Left ventricle myocardium inferior (tissue), 1 donor: ENCODE results near the gene EXTL2. TPM values are rescaled to one million over a fixed set of nuclear protein-coding genes. Genes with fewer than 3 reads are reported as not detected.

ENCODE experiments used
- DNase-seq: peaks from one replicate; pipeline ENCODE4 v3.0.0-alpha.2; 2020
- H3K27ac ChIP-seq: fragments of 200-600 bp; replicated peaks from 2 replicates; pipeline ENCODE4 v1.8.0; 2021
- H3K27me3 ChIP-seq: fragments of 200-600 bp; 2 replicates; pipeline ENCODE4 v1.8.0; 2021; ENCODE audit warnings: low read depth
- H3K36me3 ChIP-seq: fragments of 200-600 bp; 2 replicates; pipeline ENCODE4 v1.8.0; 2021
- H3K4me1 ChIP-seq: fragments of 200-600 bp; 2 replicates; pipeline ENCODE4 v1.8.0; 2021
- H3K4me3 ChIP-seq: fragments of 200-600 bp; 2 replicates; pipeline ENCODE4 v1.8.0; 2021; ENCODE audit warnings: mild to moderate bottlenecking, moderate library complexity
- H3K9me3 ChIP-seq: fragments of 200-600 bp; replicated peaks from 2 replicates; pipeline ENCODE4 v1.8.0; 2021
- CTCF ChIP-seq: fragments of 200-600 bp; IDR thresholded peaks from 2 replicates; pipeline ENCODE4 v1.8.0; 2021; ENCODE audit warnings: antibody characterized with exemption, mild to moderate bottlenecking, borderline replicate concordance
- intact Hi-C: fragments of 100-400 bp; cut with micrococcal nuclease; formaldehyde crosslinking; loops from one replicate; pipeline ENCODE4 v1.11.0; 2022
- total RNA-seq: library from RNA; stranded (reverse); fragmentation: NEBNext Ultra II Directional; extraction: Animal tissue kit (Norgen Biotek cat#: 25700); gene quantifications from one replicate; pipeline ENCODE4 v1.2.1, GENCODE V29; 2021
- donor health status: DM: no; HTN: yes; CAD: no; lungs with severe emphysema.

EXTL2 gene
- total RNA-seq, 1 donor from 2014 or later, result 10.6 TPM

GRCh38 chr1:100879422-100879821 lies 15.2 kb downstream of the EXTL2 start:
- H3K27ac ChIP-seq, result no peak overlapping the region
- no peaks in the 10 kb centered on the region for H3K27me3 ChIP-seq
- H3K4me3 ChIP-seq, result no peak overlapping the region
- no peak for TF ChIP-seq CTCF
- DNase-seq, result no peak
- peaks cover 16% of the 10 kb centered on the region for H3K36me3 ChIP-seq
- H3K9me3 ChIP-seq, result no peaks in the 10 kb centered on the region
- no peaks in the 10 kb centered on the region for H3K4me1 ChIP-seq
- intact Hi-C loops, result no loop called here

- Histone ChIP-seq H3K4me1 (no peaks in the 10 kb centered on the region), H3K27ac (no peak overlapping the region), H3K9me3 (no peaks in the 10 kb centered on the region), H3K27me3 (no peaks in the 10 kb centered on the region), H3K4me3 (no peak overlapping the region), H3K36me3 (peaks cover 16% of the 10 kb centered on the region)
- no peak for DNase-seq
- intact Hi-C loops, result no loop called here
- no peak for TF ChIP-seq CTCF
Observed at GRCh38 chr1:100876291-100876690, 18.4 kb downstream of the EXTL2 start.

GRCh38 chr1:100875228-100875627 lies 19.4 kb downstream of the EXTL2 start:
- Histone ChIP-seq H3K4me1 (no peaks in the 10 kb centered on the region), H3K4me3 (no peak overlapping the region), H3K9me3 (no peaks in the 10 kb centered on the region), H3K36me3 (peaks cover 16% of the 10 kb centered on the region), H3K27me3 (no peaks in the 10 kb centered on the region), H3K27ac (no peak overlapping the region)
- intact Hi-C loops, result no loop called here
- no peak for DNase-seq
- no peak for TF ChIP-seq CTCF

GRCh38 chr1:100874433-100874832 lies 20.2 kb downstream of the EXTL2 start:
- DNase-seq, result no peak
- Histone ChIP-seq H3K36me3 (peaks cover 16% of the 10 kb centered on the region), H3K4me3 (no peak overlapping the region), H3K27ac (no peak overlapping the region), H3K4me1 (no peaks in the 10 kb centered on the region), H3K27me3 (no peaks in the 10 kb centered on the region), H3K9me3 (no peaks in the 10 kb centered on the region)
- intact Hi-C loops, result no loop called here
- TF ChIP-seq CTCF, result no peak

- no peaks in the 10 kb centered on the region for H3K27me3 ChIP-seq
- H3K36me3 ChIP-seq, result no peaks in the 10 kb centered on the region
- no peak for DNase-seq
- intact Hi-C loops, result loop anchor here (2.0 kb wide), 1 partner anchor 407 kb away; no protein-coding TSS in a partner anchor
- peaks cover 8% of the 10 kb centered on the region for H3K4me1 ChIP-seq
- no peak for TF ChIP-seq CTCF
- no peak overlapping the region for H3K4me3 ChIP-seq
- H3K9me3 ChIP-seq, result no peaks in the 10 kb centered on the region
- no peak overlapping the region for H3K27ac ChIP-seq
Observed at GRCh38 chr1:100869996-100870395, 24.6 kb downstream of the EXTL2 start.
